ENCODE data around the gene PSMB10.

GRCh38 chr16:67931712-67932461 lies 4.8 kb downstream of the PSMB10 start, which contains the start of gene CTRL:
- no peak for TF ChIP-seq MAFK (IDR thresholded peaks at IDR 0.05; ENCODE audit: low read depth, low read length)
- no peak for TF ChIP-seq SRF (IDR thresholded peaks at IDR 0.05; ENCODE audit: low read depth, low read length)
- TF ChIP-seq ZNF274 (IDR thresholded peaks at IDR 0.05; ENCODE audit: borderline replicate concordance, extremely low read depth, low read length): no peak
- TF ChIP-seq HDAC2 (IDR thresholded peaks at IDR 0.05; ENCODE audit: borderline replicate concordance in 1 of 2, low read depth in 2 of 2, low read length in 2 of 2): no peak
- TF ChIP-seq TAF1 (IDR thresholded peaks at IDR 0.05; ENCODE audit: low read depth, low read length): no peak
- peak in 2 of 3 experiments; percentile 8 to 43; a peak in 1 of 4 replicates for TF ChIP-seq CTCF (IDR thresholded peaks at IDR 0.05; ENCODE audit: control extremely low read depth in 1 of 3, insufficient read depth in 1 of 3, low read depth in 1 of 3, low read length in 3 of 3)
- TF ChIP-seq KDM1A (IDR thresholded peaks at IDR 0.05; ENCODE audit: borderline replicate concordance, low read length): no peak
- TF ChIP-seq POLR2A (IDR thresholded peaks at IDR 0.05; ENCODE audit: control extremely low read depth in 1 of 2, low read depth in 2 of 2, low read length in 2 of 2): no peak
- no peak for TF ChIP-seq CREB1 (IDR thresholded peaks at IDR 0.05)
- no peak for TF ChIP-seq CHD2 (IDR thresholded peaks at IDR 0.05; ENCODE audit: low read length)
- TF ChIP-seq JUN (IDR thresholded peaks at IDR 0.05; ENCODE audit: low read depth, low read length): no peak
- no peak for TF ChIP-seq MAX (IDR thresholded peaks at IDR 0.05)

Measured in H1 (cell line).